Astrocyte (in vitro differentiated cells and primary cell): ENCODE results near the gene PMAIP1.

Source experiments
- CTCF ChIP-seq: IDR thresholded peaks from 2 replicates; pipeline ENCODE4 v1.5.1; 2011; ENCODE audit warnings: low read depth, mild to moderate bottlenecking, inconsistent platforms, low read length, moderate library complexity; ENCODE audit not compliant: insufficient read depth
- EZH2 ChIP-seq: IDR thresholded peaks from 2 replicates; pipeline ENCODE4 v1.6.1; 2012; ENCODE audit warnings: mild to moderate bottlenecking, low read length, inconsistent platforms; ENCODE audit not compliant: insufficient read depth

DNA sequence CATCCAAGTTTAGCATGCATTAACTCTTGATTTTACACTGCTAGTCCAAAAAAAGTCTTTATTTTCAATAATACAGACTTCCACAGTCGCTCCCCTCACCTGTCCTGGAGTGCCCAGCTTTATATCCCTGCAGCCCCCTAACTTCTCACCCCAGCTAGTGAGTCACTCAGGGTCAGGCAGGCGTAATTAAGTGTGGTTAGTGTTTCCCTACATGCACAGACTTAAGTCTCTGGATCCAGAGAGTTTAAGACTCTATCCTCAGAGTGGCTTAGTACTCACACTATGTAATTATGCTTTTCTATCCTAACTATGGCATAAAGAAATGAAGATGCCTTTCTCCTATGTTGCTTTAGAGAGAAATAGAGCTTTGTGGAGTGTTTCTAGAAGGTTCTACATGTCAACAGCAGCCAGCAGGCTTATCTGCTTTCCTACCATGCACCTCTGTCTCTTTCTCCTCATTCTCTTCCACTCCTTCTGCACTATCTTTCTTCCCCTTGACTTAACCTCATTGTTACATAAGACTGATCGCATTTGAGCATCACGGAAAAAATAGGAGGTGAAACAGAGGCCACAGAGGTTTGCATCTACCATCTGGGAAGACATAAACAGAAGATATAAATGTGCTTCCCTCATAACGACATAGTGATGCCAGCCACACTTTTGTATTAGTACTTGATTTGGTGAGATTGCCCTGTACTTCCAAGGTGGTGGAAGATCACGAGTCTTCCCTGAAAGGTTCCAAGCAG, 34.4 kb upstream of the PMAIP1 start:
- TF ChIP-seq CTCF (no peak), EZH2 (no peak)
